Femur (tissue), 1 donor: ENCODE measurements around the gene SYNPO2.
"Not testable (repeated sequence)": the region's sequence is repeated elsewhere in the genome, so short reads cannot be mapped to it uniquely, and the experiment has no call there.

ENCODE experiments used
- DNase-seq: peaks from one replicate; pipeline ENCODE4 v3.0.0-alpha.2; 2017

Gene SYNPO2, protein sequence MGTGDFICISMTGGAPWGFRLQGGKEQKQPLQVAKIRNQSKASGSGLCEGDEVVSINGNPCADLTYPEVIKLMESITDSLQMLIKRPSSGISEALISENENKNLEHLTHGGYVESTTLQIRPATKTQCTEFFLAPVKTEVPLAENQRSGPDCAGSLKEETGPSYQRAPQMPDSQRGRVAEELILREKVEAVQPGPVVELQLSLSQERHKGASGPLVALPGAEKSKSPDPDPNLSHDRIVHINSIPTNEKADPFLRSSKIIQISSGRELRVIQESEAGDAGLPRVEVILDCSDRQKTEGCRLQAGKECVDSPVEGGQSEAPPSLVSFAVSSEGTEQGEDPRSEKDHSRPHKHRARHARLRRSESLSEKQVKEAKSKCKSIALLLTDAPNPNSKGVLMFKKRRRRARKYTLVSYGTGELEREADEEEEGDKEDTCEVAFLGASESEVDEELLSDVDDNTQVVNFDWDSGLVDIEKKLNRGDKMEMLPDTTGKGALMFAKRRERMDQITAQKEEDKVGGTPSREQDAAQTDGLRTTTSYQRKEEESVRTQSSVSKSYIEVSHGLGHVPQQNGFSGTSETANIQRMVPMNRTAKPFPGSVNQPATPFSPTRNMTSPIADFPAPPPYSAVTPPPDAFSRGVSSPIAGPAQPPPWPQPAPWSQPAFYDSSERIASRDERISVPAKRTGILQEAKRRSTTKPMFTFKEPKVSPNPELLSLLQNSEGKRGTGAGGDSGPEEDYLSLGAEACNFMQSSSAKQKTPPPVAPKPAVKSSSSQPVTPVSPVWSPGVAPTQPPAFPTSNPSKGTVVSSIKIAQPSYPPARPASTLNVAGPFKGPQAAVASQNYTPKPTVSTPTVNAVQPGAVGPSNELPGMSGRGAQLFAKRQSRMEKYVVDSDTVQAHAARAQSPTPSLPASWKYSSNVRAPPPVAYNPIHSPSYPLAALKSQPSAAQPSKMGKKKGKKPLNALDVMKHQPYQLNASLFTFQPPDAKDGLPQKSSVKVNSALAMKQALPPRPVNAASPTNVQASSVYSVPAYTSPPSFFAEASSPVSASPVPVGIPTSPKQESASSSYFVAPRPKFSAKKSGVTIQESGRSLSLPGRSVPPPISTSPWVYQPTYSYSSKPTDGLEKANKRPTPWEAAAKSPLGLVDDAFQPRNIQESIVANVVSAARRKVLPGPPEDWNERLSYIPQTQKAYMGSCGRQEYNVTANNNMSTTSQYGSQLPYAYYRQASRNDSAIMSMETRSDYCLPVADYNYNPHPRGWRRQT

GRCh38 chr4:118888666-118889311 is at the start of gene SYNPO2:
Gene SYNPO2, plus strand, starts transcription at chr4:118888854. Its CDS starts 183 bp downstream, at chr4:118889037.
- peak; percentile 84 for DNase-seq

- DNase-seq, result no peak
These were observed 49.3 kb upstream of the SYNPO2 start for GRCh38 chr4:118839221-118839927.

GRCh38 chr4:118842055-118842454 is 46.6 kb upstream of the SYNPO2 start:
- DNase-seq, result no peak

- DNase-seq, result no peak
These were observed 45.4 kb upstream of the SYNPO2 start for GRCh38 chr4:118843237-118843636.

DNA sequence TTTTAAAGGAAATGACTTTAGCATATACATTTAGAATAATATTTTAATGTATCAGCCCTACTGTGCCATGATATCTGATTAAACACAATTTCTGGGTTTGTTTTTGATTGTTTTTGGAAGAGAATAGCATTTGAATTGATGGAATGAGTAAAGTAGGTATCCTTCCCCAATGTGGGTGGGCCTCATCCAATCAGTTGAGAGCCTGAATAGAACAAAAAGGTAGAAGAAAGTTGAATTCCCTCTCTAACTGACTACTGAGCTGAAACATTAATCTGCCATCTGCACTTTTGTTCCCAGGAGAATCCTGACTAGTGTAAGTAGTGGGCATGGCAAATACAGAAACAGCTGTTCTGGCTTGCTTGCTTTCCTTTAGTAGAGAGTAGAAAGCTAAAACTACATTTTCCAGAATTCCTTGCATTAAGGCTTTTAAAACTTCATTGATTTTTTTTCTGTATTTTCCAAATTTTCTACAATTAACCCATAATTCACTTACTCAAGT is 43.1 kb upstream of the SYNPO2 start:
- no peak for DNase-seq

DNA sequence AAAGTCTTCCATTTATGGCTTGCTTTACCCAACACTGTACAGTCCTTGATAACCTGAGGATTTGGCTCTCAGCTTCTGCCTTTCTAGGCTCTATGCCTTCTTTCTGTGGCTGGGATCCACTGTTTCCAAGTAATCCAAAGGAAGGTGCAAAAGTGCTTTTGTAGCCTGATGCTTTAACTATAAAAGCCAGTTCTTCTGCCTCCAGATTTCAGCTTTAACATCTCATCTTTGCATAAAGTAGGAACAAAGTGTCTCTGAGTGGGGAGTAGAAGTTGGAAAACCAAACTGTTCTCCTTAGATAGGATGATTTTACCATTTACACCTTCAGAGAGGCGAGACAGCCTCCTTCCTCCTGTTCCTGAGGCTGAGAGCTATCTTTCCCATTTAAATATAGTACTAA is 41.7 kb upstream of the SYNPO2 start:
- no peak for DNase-seq

DNA sequence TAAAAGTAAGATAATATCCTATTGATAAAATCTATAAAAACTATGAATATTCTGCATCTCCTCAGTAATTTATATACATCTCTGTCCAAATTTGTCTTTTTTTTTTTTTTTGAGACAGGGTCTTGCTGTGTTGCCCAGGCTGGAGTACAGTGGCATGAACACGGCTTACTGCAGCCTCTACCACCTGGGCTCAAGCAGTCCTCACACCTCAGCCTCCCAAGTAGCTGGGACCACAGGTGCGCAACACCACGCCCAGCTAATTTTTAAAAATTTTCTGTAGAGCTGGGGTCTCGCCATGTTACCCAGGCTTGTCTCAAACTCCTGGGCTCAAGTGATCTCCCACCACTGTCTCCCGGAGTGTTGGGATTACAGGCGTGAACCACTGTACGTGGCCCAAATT is 40.4 kb upstream of the SYNPO2 start:
- no peak for DNase-seq

DNA sequence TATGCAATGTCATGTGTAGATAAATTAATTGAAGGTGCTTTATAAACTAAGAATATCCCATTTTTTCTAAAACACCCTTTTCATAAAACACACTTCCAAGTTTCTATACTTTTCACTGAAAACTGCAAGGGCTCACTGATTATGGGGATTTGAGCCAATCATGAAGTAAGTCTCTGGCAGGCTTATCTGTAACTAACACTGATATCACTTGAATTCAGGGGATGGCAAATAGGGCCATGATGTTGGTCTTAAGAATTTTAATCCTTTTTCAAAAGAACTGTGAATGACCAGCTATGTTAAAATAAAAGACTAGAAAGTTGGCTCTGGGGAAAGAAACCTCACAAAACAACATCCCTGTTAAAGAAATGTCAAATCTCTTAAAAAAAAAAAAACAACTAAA is 39.8 kb upstream of the SYNPO2 start:
- no peak for DNase-seq

DNA sequence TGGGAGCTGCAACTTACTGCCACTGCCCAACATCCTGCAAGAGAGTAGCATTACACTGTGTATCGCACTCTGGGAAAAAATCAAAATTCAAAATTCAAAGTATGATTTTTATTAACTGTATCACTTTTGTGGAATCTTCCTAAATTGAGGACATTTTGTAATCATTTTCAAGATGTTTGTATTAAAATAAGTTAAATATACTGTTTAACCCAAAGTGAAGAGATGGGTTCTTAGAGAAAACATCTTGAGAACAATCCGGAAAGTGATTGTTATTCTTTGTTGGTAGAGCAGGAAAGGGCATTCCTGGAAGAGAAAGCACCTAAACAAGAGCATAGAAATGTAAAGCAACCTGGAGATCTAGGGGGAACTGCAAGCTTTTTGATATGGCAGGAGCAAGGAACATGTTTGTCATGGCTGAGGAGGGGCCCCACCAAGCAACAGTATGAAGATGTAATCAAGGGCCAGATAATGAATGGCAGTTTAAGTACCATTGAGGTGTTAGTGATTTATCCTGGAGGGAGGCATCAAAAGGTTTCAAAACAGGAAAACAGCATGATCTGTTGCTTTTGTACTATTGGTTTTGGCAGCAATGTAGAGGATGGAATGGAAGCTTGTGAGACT is 38.7 kb upstream of the SYNPO2 start:
- no peak for DNase-seq

DNA sequence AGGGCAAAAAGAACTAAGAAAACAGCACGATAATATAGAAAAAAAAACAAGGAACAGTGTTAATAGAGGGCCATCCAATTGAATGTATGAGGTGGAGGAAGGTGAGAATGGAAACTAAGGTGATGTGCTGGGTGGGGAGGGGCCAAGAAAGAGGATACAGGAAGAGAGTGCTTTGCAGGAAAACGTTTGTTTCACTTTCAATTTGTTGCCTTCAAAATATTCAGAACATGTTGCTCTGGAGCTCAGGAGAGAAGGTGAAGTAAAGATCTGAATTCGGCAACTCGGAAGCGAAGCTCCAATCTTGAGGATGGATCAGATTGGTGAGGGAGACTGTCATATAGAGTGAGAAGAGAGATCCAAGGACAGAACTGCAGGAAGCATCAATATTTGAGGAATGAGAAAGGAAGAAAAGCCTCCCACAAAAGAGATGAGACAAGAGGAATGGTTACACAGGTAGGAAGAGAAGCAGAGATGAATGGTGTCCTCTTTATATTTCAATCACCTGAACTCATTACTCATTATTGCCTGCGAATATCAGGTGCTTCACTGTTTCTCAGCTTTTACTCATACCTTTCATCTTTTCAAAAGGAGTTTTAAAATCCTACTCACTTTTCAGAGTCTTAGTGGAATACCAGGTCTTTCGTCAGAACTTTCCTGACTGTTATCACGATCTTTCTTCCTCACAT is 38.0 kb upstream of the SYNPO2 start:
- no peak for DNase-seq

- no peak for DNase-seq
These were observed 30.9 kb upstream of the SYNPO2 start for GRCh38 chr4:118857760-118858159.

GRCh38 chr4:118858779-118859178 is 29.9 kb upstream of the SYNPO2 start:
- no peak for DNase-seq

- peak; percentile 26 for DNase-seq
These were observed 23.5 kb upstream of the SYNPO2 start for GRCh38 chr4:118865091-118865708.

DNA sequence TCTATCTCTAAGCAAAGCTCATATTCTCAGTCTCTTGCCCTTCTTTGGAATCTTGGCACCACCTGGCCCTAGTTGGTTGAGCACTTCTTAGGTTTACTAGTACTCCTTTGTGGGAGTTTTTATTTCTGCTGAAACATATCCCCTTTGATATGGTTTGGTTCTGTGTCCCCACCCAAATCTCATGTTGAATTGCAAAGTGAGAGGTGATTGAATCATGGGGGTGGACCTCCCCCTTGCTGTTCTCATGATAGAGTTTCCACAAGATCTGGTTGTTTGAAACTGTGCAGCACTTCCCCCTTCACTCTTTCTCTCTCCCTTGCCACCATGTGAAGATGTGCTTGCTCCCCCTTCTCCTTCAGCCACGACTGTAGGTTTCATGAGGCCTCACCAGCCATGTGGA is 22.2 kb upstream of the SYNPO2 start:
- DNase-seq, result no peak

DNA sequence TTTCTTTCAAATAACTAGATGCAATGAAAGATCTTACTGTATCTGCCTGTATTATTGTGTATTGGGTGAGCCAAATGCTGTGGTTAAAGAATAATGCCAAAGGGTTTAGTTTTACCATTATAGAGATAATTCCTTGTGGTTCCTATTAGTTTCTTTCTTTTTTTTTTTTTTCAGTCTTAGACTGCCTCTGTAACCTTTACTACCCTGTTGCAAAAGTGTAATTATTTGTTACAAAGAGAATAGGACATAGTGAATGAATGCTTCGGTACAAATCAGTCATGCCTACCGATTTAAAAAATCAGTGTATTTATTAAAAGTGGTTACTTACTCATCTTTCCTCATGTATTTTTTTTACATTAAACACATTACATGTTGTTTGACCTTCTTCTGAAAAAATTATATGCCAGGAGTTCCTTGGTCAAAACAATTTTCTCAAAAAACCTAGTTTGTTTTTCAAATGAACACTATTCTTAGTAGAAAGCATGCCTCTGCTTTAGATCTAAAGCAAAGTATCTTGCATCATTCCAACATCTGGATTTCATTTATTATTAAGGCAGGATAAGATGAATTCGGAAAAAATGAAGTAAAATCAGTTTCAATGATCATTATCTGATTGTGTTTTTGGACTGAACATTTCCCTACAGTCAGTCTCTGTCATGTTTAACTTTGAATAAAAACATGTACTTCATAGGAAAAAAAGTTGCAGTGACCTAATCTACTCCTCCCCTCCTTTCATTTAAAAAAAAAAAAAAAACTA is 21.2 kb upstream of the SYNPO2 start:
- DNase-seq, result no peak

GRCh38 chr4:118869808-118870342 is 18.8 kb upstream of the SYNPO2 start:
- peak; percentile 57 for DNase-seq

DNA sequence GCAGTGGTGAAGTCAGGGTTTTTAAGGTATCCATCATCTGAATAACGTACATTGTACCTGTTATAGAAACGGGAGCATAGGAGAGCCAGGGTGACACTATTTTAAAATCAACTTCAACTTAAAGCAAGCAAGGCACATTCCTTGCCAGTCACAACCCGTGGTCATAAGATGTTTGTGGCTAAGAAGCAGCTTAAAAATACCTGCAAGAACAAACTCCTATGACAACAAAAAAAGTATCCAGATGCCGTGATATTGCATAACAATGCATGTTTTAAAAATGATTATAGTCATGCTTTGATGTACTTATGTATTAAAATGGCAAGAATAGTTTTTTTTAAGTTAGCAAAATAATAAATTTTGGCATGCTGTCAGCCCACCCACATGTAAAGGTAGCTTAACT is 16.5 kb upstream of the SYNPO2 start:
- DNase-seq, result no peak

DNA sequence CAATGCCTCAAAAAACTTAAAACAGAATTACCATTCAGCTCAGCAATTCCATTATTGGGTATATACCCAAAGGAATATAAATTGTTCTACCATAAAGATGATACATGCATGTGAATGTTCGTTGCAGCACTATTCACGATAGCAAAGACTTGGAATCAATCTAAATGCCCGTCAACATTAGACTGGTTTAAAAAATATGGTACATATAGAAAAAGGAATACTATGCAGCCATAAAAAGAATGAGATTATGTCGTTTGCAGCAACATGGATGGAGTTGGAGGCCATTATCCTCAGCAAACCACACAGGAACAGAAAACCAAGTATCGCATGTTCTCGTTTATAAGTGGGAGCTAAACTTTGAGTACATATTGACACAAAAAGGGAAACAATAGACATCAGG is 10.9 kb upstream of the SYNPO2 start:
- no peak for DNase-seq

DNA sequence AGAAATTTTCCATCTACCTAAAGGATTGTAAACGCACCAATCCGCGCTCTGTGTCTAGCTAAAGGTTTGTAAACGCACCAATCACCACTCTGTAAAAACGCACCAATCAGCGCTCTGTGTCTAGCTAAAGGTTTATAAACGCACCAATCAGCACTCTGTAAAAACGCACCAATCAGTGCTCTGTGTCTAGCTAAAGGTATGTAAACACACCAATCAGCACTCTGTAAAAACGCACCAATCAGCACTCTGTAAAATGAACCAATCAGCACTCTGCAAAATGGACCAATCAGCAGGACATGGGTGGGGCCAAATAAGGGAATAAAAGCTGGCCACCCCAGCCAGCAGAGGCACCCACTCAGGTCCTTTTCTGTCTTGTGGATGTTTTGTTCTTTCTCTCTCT is 10.1 kb upstream of the SYNPO2 start:
- DNase-seq, result not testable (repeated sequence)
